Peyer's patch (tissue), 4 donors: ENCODE measurements around the gene ANKRD11.

Experiments used
- CTCF ChIP-seq, 6 experiments: fragments of 450-650 bp in 4 of 6; fragments of 200-600 bp in 2 of 6; sonication (generic) in 1 of 6; IDR thresholded peaks; one replicate each; pipeline ENCODE4 v1.5.1; 2017 to 2019; ENCODE audit warnings: antibody characterized with exemption in 6 of 6, mild to moderate bottlenecking in 3 of 6, moderate library complexity in 1 of 6
- POLR2A ChIP-seq, 2 donors: fragments of 450-650 bp; IDR thresholded peaks; one replicate each; pipeline ENCODE4 v1.5.1; 2017; ENCODE audit warnings: antibody characterized with exemption in 2 of 2, mild to moderate bottlenecking in 2 of 2, moderate library complexity in 2 of 2

- TF ChIP-seq CTCF (IDR thresholded peaks at IDR 0.05) (no peak), POLR2A (IDR thresholded peaks at IDR 0.05) (no peak)
These were observed 33.5 kb upstream of the ANKRD11 start for GRCh38 chr16:89523680-89524344.
